Aorta (tissue), 5 donors: ENCODE data around the gene HS3ST2. TPM values are rescaled to one million over a fixed set of nuclear protein-coding genes. Genes with fewer than 3 reads are reported as not detected.
A peak's percentile ranks its signal among the peaks of the same experiment; 100 is the strongest.
"Not testable (repeated sequence)": the region's sequence is repeated elsewhere in the genome, so short reads cannot be mapped to it uniquely, and the experiment has no call there.

Experiments
- ATAC-seq: fragments of 200-7000 bp; cut with Tn5 transposase; one replicate; pipeline ENCODE4 v1.9.1; 2022; ENCODE audit warnings: moderate library complexity; ENCODE audit not compliant: low FRiP score
- DNase-seq, 2 donors: peaks; one replicate each; pipeline ENCODE4 v3.0.0-alpha.2; 2020
- H3K27ac ChIP-seq, 2 donors: one replicate each; pipeline ENCODE4 v1.5.1; 2013; ENCODE audit warnings: low read length in 2 of 2, mild to moderate bottlenecking in 2 of 2, moderate library complexity in 2 of 2, control low read depth in 1 of 2, inconsistent platforms in 1 of 2, low read depth in 1 of 2
- H3K27me3 ChIP-seq, 2 donors: one replicate each; pipeline ENCODE4 v1.6.1; 2013; ENCODE audit warnings: control low read depth in 1 of 2, low read length in 1 of 2, mild to moderate bottlenecking in 1 of 2, moderate library complexity in 1 of 2; ENCODE audit not compliant: insufficient read depth in 2 of 2, control insufficient read depth in 1 of 2
- H3K36me3 ChIP-seq, 2 donors: one replicate each; pipeline ENCODE4 v1.6.1; 2013; ENCODE audit warnings: control low read depth in 1 of 2, low read length in 1 of 2, mild to moderate bottlenecking in 1 of 2; ENCODE audit not compliant: insufficient read depth in 2 of 2, control insufficient read depth in 1 of 2
- H3K4me1 ChIP-seq, 2 donors: one replicate each; pipeline ENCODE4 v1.6.1; 2013; ENCODE audit warnings: low read length in 2 of 2, control low read depth in 1 of 2, mild to moderate bottlenecking in 1 of 2, moderate library complexity in 1 of 2; ENCODE audit not compliant: insufficient read depth in 2 of 2, control insufficient read depth in 1 of 2
- H3K4me3 ChIP-seq, 2 donors: one replicate each; pipeline ENCODE4 v1.5.1; 2013; ENCODE audit warnings: low read length in 2 of 2, control low read depth in 1 of 2, mild to moderate bottlenecking in 1 of 2
- H3K9me3 ChIP-seq: one replicate; pipeline ENCODE4 v1.6.1; 2013; ENCODE audit warnings: mild to moderate bottlenecking, low read length; ENCODE audit not compliant: control insufficient read depth
- WGBS, 2 donors: extraction: QIAGEN DNeasy Blood & Tissue Kit; methylation state at CpG; one replicate each; pipeline ENCODE4 v1.1.7; 2013; 5-methylcytosine and 5-hydroxymethylcytosine counted together
- intact Hi-C, 2 donors: fragments of 100-400 bp; cut with DNase I; formaldehyde crosslinking; loops; one replicate each; pipeline versions ENCODE4 v1.14.2 to v1.15.0; 2022
- polyA plus RNA-seq, 2 donors: library from polyadenylated mRNA; stranded (reverse); fragments of 200-250 nt; gene quantifications; one replicate each; pipeline ENCODE4 v1.2.3, GENCODE V29; 2013
- total RNA-seq, 2 donors: library from RNA; stranded (reverse); fragmentation: NEBNext Ultra II Directional; extraction: Animal tissue kit (Norgen Biotek cat#: 25700); gene quantifications; one replicate each; pipeline ENCODE4 v1.2.1, GENCODE V29; 2021
- donor health status: healthy with polysubstance abuse.
- donor health status: Bipolar disorder and iron deficiency.
- donor health status: DM: no; HTN: no; CAD: no.
- donor health status: DM: no; HTN: no; CAD: no.
- donor health status: DM: yes; HTN: yes; CAD: no.

The HS3ST2 gene
- total and polyA plus RNA-seq, 4 donors: 0.54 to 16.3 (median 8.3) TPM

- no peaks in the 10 kb centered on the region for H3K27me3 ChIP-seq
- DNase-seq (no peak), ATAC-seq (no peak)
- H3K36me3 ChIP-seq: no peaks in the 10 kb centered on the region
- WGBS, 2 donors: 73 to 76% methylated on average over 5 of the region's 5 CpGs
- intact Hi-C loops: no loop called here
- no peak overlapping the region for H3K27ac ChIP-seq
- H3K9me3 ChIP-seq: peaks cover 2% of the 10 kb centered on the region
- no peaks in the 10 kb centered on the region for H3K4me1 ChIP-seq
- no peak overlapping the region for H3K4me3 ChIP-seq
These were observed 9.1 kb upstream of the HS3ST2 start for GRCh38 chr16:22804893-22805292.

- Histone ChIP-seq H3K36me3 (no peaks in the 10 kb centered on the region), H3K4me3 (no peak overlapping the region), H3K4me1 (no peaks in the 10 kb centered on the region), H3K27ac (no peak overlapping the region), H3K9me3 (peaks cover 2% of the 10 kb centered on the region), H3K27me3 (no peaks in the 10 kb centered on the region)
- intact Hi-C loops: no loop called here
- ATAC-seq (no peak), DNase-seq (no peak)
These were observed 8.6 kb upstream of the HS3ST2 start for GRCh38 chr16:22805326-22805725.

DNA sequence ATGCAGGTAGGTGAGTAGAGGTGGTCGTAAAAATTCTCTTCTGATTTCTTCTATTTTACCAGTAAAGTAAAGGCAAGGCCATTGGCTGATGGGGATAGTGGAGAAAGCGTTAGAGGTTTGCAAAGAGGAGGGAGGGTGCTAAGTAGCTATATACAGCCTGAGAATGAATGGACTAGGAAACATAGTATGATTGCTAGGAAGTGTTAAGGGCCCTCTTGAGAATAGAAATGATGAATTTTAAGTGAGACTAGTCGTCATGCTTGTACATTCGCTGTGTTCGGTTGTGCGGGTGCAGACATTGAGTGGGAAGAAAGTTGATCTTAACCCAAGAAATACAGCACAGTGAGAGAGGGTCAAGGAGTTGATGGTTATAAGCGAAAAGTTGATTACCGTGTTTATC lies 7.2 kb upstream of the HS3ST2 start:
- no peak for DNase-seq
- peaks cover 2% of the 10 kb centered on the region for H3K9me3 ChIP-seq
- no peak overlapping the region for H3K27ac ChIP-seq
- WGBS, 2 donors: 56 to 65% methylated on average over 8 of the region's 8 CpGs
- no peak for ATAC-seq
- H3K36me3 ChIP-seq: no peaks in the 10 kb centered on the region
- H3K4me1 ChIP-seq: no peaks in the 10 kb centered on the region
- no peaks in the 10 kb centered on the region for H3K27me3 ChIP-seq
- intact Hi-C loops: no loop called here
- H3K4me3 ChIP-seq: no peak overlapping the region

- Histone ChIP-seq H3K27ac (no peak overlapping the region), H3K27me3 (no peaks in the 10 kb centered on the region), H3K4me3 (no peak overlapping the region), H3K9me3 (no peaks in the 10 kb centered on the region), H3K36me3 (no peaks in the 10 kb centered on the region), H3K4me1 (no peaks in the 10 kb centered on the region)
- intact Hi-C loops: no loop called here
- ATAC-seq: no peak
- DNase-seq: no peak
These were observed 3.7 kb upstream of the HS3ST2 start for GRCh38 chr16:22810226-22810625.

DNA sequence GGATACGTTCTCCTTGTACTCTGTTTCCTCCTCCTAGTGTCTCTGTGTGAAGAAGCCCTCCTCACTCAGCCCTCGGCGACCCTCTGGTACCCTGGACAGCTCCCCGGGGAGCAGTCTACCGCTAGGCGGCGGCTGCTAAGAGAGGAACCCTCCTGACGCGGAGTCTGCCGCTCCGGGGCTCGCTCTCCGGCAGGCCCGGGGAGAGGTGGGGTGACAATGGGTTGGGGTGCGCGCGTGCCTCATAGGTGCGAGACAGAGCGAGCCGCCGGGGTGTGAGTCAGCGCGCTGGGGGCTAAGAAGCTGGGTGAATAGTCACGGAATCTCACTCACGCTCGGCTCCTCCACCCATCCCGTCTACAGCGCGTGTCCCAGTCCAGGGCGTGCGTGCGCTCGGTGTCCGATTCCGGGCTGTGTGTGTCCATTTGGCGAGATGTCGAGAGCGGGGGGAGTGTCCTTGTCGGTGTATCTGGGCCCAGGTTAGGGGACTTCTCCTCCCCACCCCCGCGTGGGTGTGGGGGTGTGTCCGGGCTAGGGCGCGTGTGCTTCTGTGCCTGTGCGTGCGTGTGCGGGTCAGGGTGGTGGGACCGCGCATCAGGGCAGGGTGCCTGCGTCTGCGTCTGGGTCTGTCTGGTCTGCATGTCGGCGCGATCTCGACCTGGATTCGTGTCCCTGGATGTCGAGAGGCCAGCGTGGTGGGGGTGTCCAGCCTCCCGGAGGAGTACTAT lies 577 bp upstream of the HS3ST2 start:
- no peak overlapping the region for H3K27ac ChIP-seq
- intact Hi-C loops: no loop called here

GRCh38 chr16:22814711-22815105 lies 746 bp downstream of the HS3ST2 start:
- no peaks in the 10 kb centered on the region for H3K9me3 ChIP-seq
- H3K4me3 ChIP-seq: peak overlapping the region; percentile 50 to 70
- H3K4me1 ChIP-seq: no peaks in the 10 kb centered on the region
- intact Hi-C loops: loop anchor here (5.0 kb wide), 2 partner anchors 127 to 128 kb away; no protein-coding TSS in a partner anchor
- H3K27ac ChIP-seq: no peak overlapping the region
- WGBS, 2 donors: 1 to 2% methylated on average over 31 to 41 of the region's 41 CpGs
- peak in 1 of 2 donors; percentile 79 for DNase-seq
- H3K36me3 ChIP-seq: no peaks in the 10 kb centered on the region
- ATAC-seq: no peak
- no peaks in the 10 kb centered on the region for H3K27me3 ChIP-seq

More for the DNA sequence above, 577 bp upstream of the HS3ST2 start:
- H3K9me3 ChIP-seq: no peaks in the 10 kb centered on the region
- WGBS, 2 donors: 0 to 1% methylated on average over 59 of the region's 59 CpGs
- no peaks in the 10 kb centered on the region for H3K27me3 ChIP-seq
- DNase-seq (peak; percentile 60 to 92), ATAC-seq (peak; percentile 73)
- no peaks in the 10 kb centered on the region for H3K36me3 ChIP-seq
- H3K4me3 ChIP-seq: peak overlapping the region; percentile 50 to 70
- no peaks in the 10 kb centered on the region for H3K4me1 ChIP-seq

- 41 to 45% methylated on average over 5 of the region's 5 CpGs for WGBS, 2 donors
- no peaks in the 10 kb centered on the region for H3K27me3 ChIP-seq
- peaks cover 2% of the 10 kb centered on the region for H3K9me3 ChIP-seq
- no peak overlapping the region for H3K4me3 ChIP-seq
- ATAC-seq (no peak), DNase-seq (no peak)
- H3K36me3 ChIP-seq: no peaks in the 10 kb centered on the region
- no peaks in the 10 kb centered on the region for H3K4me1 ChIP-seq
- H3K27ac ChIP-seq: no peak overlapping the region
- intact Hi-C loops: loop anchor here (5.0 kb wide), 2 partner anchors 126 to 129 kb away; no protein-coding TSS in a partner anchor
These were observed 1.9 kb downstream of the HS3ST2 start for GRCh38 chr16:22815863-22816262.

GRCh38 chr16:22816475-22816874 lies 2.5 kb downstream of the HS3ST2 start:
- Histone ChIP-seq H3K27ac (no peak overlapping the region), H3K4me1 (no peaks in the 10 kb centered on the region), H3K4me3 (no peak overlapping the region), H3K27me3 (no peaks in the 10 kb centered on the region), H3K9me3 (peaks cover 2% of the 10 kb centered on the region), H3K36me3 (no peaks in the 10 kb centered on the region)
- intact Hi-C loops: loop anchor here (5.0 kb wide), 2 partner anchors 126 to 129 kb away; no protein-coding TSS in a partner anchor
- 48 to 54% methylated on average over 6 of the region's 6 CpGs for WGBS, 2 donors
- DNase-seq (peak in 1 of 2 donors; percentile 75), ATAC-seq (no peak)

- H3K27me3 ChIP-seq, ATAC-seq, DNase-seq, H3K9me3 ChIP-seq, H3K4me3 ChIP-seq, H3K4me1 ChIP-seq, H3K27ac ChIP-seq, H3K36me3 ChIP-seq: not testable (repeated sequence)
- intact Hi-C loops: loop anchor here (5.0 kb wide), 2 partner anchors 124 to 131 kb away; no protein-coding TSS in a partner anchor
These were observed 4.8 kb downstream of the HS3ST2 start for GRCh38 chr16:22818736-22819135.
